ENCODE results near the gene ACTL8.

ACTL8 gene

DNA sequence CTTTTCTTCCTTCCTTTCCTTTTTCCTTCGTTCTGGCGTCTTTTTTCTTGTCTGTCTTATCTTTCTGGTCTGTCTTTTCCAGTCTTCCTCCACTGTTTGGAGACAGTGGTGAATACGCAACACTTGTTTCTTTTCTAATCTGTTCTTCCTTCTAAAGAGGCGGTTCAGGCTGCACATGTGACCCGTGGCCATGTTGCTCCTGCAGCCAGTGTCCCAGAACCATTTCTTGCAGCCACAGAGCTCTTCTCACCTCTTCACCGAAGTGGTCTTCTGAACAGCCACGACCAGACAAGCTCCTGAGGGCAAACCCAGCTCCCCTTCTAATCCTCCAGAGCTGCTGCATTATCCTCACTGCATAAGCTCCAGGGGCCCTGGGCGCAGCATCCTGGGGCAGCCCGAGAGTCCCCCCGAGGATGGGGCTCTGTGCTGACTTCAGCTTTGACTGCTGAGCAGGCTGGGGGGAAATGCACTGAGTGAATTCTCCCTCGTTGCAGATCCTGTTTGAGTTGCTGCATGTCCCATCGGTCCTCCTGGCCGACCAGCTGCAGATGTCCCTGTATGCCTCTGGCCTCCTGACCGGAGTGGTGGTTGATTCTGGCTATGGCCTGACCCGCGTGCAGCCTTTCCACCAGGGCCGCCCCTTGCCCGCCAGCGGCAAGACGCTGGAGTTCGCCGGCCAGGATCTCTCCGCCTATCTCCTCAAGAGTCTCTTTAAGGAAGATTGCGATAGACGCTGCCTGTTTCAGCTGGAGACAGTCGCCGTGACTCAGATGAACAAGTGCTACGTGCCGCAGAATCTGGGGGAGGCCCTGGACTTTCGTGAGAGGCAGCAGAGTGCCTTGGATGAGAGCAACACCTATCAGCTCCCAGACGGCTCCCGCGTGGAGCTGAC lies 70.4 kb downstream of the ACTL8 start:
- Histone ChIP-seq H3K9ac (ENCODE audit: low read length) (no peak overlapping the region), H3K14ac (ENCODE audit: low read length in 2 of 2) (no peak overlapping the region), H3K36me3 (ENCODE audit: control insufficient read depth in 1 of 2, insufficient read depth in 2 of 2, low read depth in 1 of 2, low read length in 2 of 2) (no peaks in the 10 kb centered on the region), H3K27me3 (ENCODE audit: control insufficient read depth in 1 of 2, insufficient read depth in 1 of 2, low read length in 2 of 2) (peaks cover 0 to 3% of the 10 kb centered on the region in 2 experiments), H3K9me3 (ENCODE audit: control insufficient read depth, low read length) (no peaks in the 10 kb centered on the region), H4K91ac (ENCODE audit: low read length) (no peak overlapping the region), H3K4me1 (ENCODE audit: control insufficient read depth, insufficient read depth, low read depth, low read length) (no peaks in the 10 kb centered on the region), H2AFZ (ENCODE audit: low read depth, low read length) (no peak overlapping the region), H3K18ac (ENCODE audit: low read depth in 1 of 2, low read length in 2 of 2) (no peak overlapping the region), H3K79me1 (replicated peaks; ENCODE audit: low read length, poor library complexity, severe bottlenecking) (no peaks in the 10 kb centered on the region), H3K27ac (ENCODE audit: low read length, poor library complexity, severe bottlenecking) (no peak overlapping the region), H3K23ac (ENCODE audit: low read length in 2 of 2) (no peak overlapping the region), H2BK12ac (ENCODE audit: low read length in 2 of 2) (no peak overlapping the region), H2BK120ac (ENCODE audit: low read depth, low read length) (no peak overlapping the region), H2AK5ac (ENCODE audit: low read length, severe bottlenecking) (no peak overlapping the region), H3K4ac (ENCODE audit: low read depth in 1 of 2, low read length in 2 of 2) (no peak overlapping the region), H2BK5ac (ENCODE audit: low read depth, low read length, poor library complexity, severe bottlenecking) (no peak overlapping the region), H3K4me3 (ENCODE audit: insufficient read depth in 1 of 2, low read depth in 1 of 2, low read length in 2 of 2) (no peak overlapping the region), H3K4me2 (ENCODE audit: low read length, poor library complexity, severe bottlenecking) (no peak overlapping the region), H2BK15ac (ENCODE audit: low read depth, poor library complexity, severe bottlenecking) (no peak overlapping the region), H4K8ac (ENCODE audit: low read length) (no peak overlapping the region)
- no peak for DNase-seq
- 83% methylated on average over 33 of the region's 33 CpGs for WGBS

DNA sequence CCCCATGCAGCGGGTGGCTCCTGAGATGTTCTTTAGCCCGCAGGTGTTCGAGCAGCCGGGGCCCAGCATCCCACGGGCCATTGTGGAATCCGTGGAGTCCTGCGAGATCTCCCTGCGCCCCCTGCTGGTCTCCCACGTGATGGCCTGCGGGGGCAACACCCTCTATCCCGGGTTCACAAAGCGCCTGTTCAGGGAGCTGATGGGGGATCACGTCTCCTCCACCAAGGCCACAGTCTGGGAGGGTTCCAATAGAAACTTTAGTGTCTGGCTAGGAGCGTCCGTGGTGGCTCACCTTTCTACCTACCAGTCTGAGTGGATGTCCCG lies 71.0 kb downstream of the ACTL8 start:
- H3K36me3 ChIP-seq (ENCODE audit: control insufficient read depth in 1 of 2, insufficient read depth in 2 of 2, low read depth in 1 of 2, low read length in 2 of 2) = no peaks in the 10 kb centered on the region
- no peak overlapping the region for H3K14ac ChIP-seq (ENCODE audit: low read length in 2 of 2)
- H3K4me2 ChIP-seq (ENCODE audit: low read length, poor library complexity, severe bottlenecking) = no peak overlapping the region
- no peak overlapping the region for H4K91ac ChIP-seq (ENCODE audit: low read length)
- H4K8ac ChIP-seq (ENCODE audit: low read length) = no peak overlapping the region
- no peaks in the 10 kb centered on the region for H3K9me3 ChIP-seq (ENCODE audit: control insufficient read depth, low read length)
- no peak overlapping the region for H2BK5ac ChIP-seq (ENCODE audit: low read depth, low read length, poor library complexity, severe bottlenecking)
- no peak overlapping the region for H2AK5ac ChIP-seq (ENCODE audit: low read length, severe bottlenecking)
- no peak overlapping the region for H3K18ac ChIP-seq (ENCODE audit: low read depth in 1 of 2, low read length in 2 of 2)
- H2BK12ac ChIP-seq (ENCODE audit: low read length in 2 of 2) = no peak overlapping the region
- no peak overlapping the region for H2AFZ ChIP-seq (ENCODE audit: low read depth, low read length)
- no peaks in the 10 kb centered on the region for H3K79me1 ChIP-seq (replicated peaks; ENCODE audit: low read length, poor library complexity, severe bottlenecking)
- no peaks in the 10 kb centered on the region for H3K4me1 ChIP-seq (ENCODE audit: control insufficient read depth, insufficient read depth, low read depth, low read length)
- H3K9ac ChIP-seq (ENCODE audit: low read length) = no peak overlapping the region
- no peak overlapping the region for H3K23ac ChIP-seq (ENCODE audit: low read length in 2 of 2)
- H3K4ac ChIP-seq (ENCODE audit: low read depth in 1 of 2, low read length in 2 of 2) = no peak overlapping the region
- no peak overlapping the region for H3K27ac ChIP-seq (ENCODE audit: low read length, poor library complexity, severe bottlenecking)
- H3K4me3 ChIP-seq (ENCODE audit: insufficient read depth in 1 of 2, low read depth in 1 of 2, low read length in 2 of 2) = no peak overlapping the region
- peaks cover 0 to 3% of the 10 kb centered on the region in 2 experiments for H3K27me3 ChIP-seq (ENCODE audit: control insufficient read depth in 1 of 2, insufficient read depth in 1 of 2, low read length in 2 of 2)
- H2BK15ac ChIP-seq (ENCODE audit: low read depth, poor library complexity, severe bottlenecking) = no peak overlapping the region
- no peak overlapping the region for H2BK120ac ChIP-seq (ENCODE audit: low read depth, low read length)
- DNase-seq = peak; percentile 3
- 42% methylated on average over 16 of the region's 16 CpGs for WGBS

DNA sequence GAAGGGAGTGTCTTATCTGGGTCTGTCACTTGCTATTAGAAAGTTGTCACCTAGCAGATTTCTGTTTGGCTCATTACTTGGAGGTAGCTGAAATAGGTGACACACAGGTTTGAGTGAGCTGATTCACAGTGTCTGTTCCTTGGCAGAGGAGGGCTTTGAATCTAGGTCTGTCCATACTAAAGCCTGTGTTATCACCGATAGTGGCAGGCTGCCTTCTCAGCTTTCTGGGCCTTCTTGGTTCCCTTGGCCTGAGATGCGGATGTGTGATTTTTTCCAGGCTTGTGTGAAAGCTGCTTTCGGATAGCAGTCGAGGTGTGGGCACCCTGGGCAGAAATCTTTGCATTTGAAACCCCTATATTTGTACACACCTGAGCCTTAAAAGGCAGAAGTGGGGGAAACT lies 73.9 kb downstream of the ACTL8 start:
- Histone ChIP-seq H3K4me2 (ENCODE audit: low read length, poor library complexity, severe bottlenecking) (no peak overlapping the region), H4K8ac (ENCODE audit: low read length) (no peak overlapping the region), H2BK120ac (ENCODE audit: low read depth, low read length) (no peak overlapping the region), H3K4ac (ENCODE audit: low read depth in 1 of 2, low read length in 2 of 2) (no peak overlapping the region), H2BK15ac (ENCODE audit: low read depth, poor library complexity, severe bottlenecking) (no peak overlapping the region), H3K4me1 (ENCODE audit: control insufficient read depth, insufficient read depth, low read depth, low read length) (no peaks in the 10 kb centered on the region), H3K27me3 (ENCODE audit: control insufficient read depth in 1 of 2, insufficient read depth in 1 of 2, low read length in 2 of 2) (peaks cover 0 to 3% of the 10 kb centered on the region in 2 experiments), H4K91ac (ENCODE audit: low read length) (no peak overlapping the region), H3K14ac (ENCODE audit: low read length in 2 of 2) (no peak overlapping the region), H3K9ac (ENCODE audit: low read length) (no peak overlapping the region), H3K9me3 (ENCODE audit: control insufficient read depth, low read length) (no peaks in the 10 kb centered on the region), H2BK5ac (ENCODE audit: low read depth, low read length, poor library complexity, severe bottlenecking) (no peak overlapping the region), H3K79me1 (replicated peaks; ENCODE audit: low read length, poor library complexity, severe bottlenecking) (no peaks in the 10 kb centered on the region), H3K27ac (ENCODE audit: low read length, poor library complexity, severe bottlenecking) (no peak overlapping the region), H3K18ac (ENCODE audit: low read depth in 1 of 2, low read length in 2 of 2) (no peak overlapping the region), H3K4me3 (ENCODE audit: insufficient read depth in 1 of 2, low read depth in 1 of 2, low read length in 2 of 2) (no peak overlapping the region), H2BK12ac (ENCODE audit: low read length in 2 of 2) (no peak overlapping the region), H2AFZ (ENCODE audit: low read depth, low read length) (no peak overlapping the region), H3K36me3 (ENCODE audit: control insufficient read depth in 1 of 2, insufficient read depth in 2 of 2, low read depth in 1 of 2, low read length in 2 of 2) (no peaks in the 10 kb centered on the region), H3K23ac (ENCODE audit: low read length in 2 of 2) (no peak overlapping the region), H2AK5ac (ENCODE audit: low read length, severe bottlenecking) (no peak overlapping the region)
- WGBS = 80% methylated on average over 4 of the region's 4 CpGs
- no peak for DNase-seq

DNA sequence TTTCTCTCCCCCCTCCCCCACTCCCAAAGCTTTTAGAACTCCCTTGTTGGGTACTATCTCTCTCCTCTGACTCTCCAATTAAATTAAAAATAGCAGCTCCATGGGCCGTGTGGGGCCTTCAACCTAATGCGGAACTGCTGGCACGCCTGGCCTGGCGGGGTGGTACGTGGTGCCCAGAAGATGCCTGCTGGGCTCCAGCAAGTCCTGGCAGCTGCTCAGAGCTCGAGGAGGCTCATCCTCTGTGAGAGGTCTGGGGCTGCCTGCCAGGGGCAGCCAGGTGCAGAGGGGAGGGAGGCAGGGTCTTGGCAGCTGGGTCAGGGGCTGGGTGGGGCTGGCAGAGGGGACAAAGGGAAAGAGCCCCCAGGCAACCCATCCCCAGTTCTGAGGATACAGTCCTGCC lies 74.4 kb downstream of the ACTL8 start:
- Histone ChIP-seq H3K27ac (ENCODE audit: low read length, poor library complexity, severe bottlenecking) (no peak overlapping the region), H3K4ac (ENCODE audit: low read depth in 1 of 2, low read length in 2 of 2) (no peak overlapping the region), H2BK15ac (ENCODE audit: low read depth, poor library complexity, severe bottlenecking) (no peak overlapping the region), H2BK5ac (ENCODE audit: low read depth, low read length, poor library complexity, severe bottlenecking) (no peak overlapping the region), H3K14ac (ENCODE audit: low read length in 2 of 2) (no peak overlapping the region), H3K18ac (ENCODE audit: low read depth in 1 of 2, low read length in 2 of 2) (no peak overlapping the region), H3K23ac (ENCODE audit: low read length in 2 of 2) (no peak overlapping the region), H4K91ac (ENCODE audit: low read length) (no peak overlapping the region), H3K4me1 (ENCODE audit: control insufficient read depth, insufficient read depth, low read depth, low read length) (no peaks in the 10 kb centered on the region), H2BK12ac (ENCODE audit: low read length in 2 of 2) (no peak overlapping the region), H2AFZ (ENCODE audit: low read depth, low read length) (no peak overlapping the region), H3K79me1 (replicated peaks; ENCODE audit: low read length, poor library complexity, severe bottlenecking) (no peaks in the 10 kb centered on the region), H3K4me3 (ENCODE audit: insufficient read depth in 1 of 2, low read depth in 1 of 2, low read length in 2 of 2) (no peak overlapping the region), H3K36me3 (ENCODE audit: control insufficient read depth in 1 of 2, insufficient read depth in 2 of 2, low read depth in 1 of 2, low read length in 2 of 2) (no peaks in the 10 kb centered on the region), H3K27me3 (ENCODE audit: control insufficient read depth in 1 of 2, insufficient read depth in 1 of 2, low read length in 2 of 2) (peaks cover 3 to 5% of the 10 kb centered on the region in 2 experiments), H3K9ac (ENCODE audit: low read length) (no peak overlapping the region), H3K9me3 (ENCODE audit: control insufficient read depth, low read length) (no peaks in the 10 kb centered on the region), H4K8ac (ENCODE audit: low read length) (no peak overlapping the region), H2AK5ac (ENCODE audit: low read length, severe bottlenecking) (no peak overlapping the region), H2BK120ac (ENCODE audit: low read depth, low read length) (no peak overlapping the region), H3K4me2 (ENCODE audit: low read length, poor library complexity, severe bottlenecking) (no peak overlapping the region)
- no peak for DNase-seq
- 73% methylated on average over 6 of the region's 6 CpGs for WGBS

Measured in mesenchymal stem cell (in vitro differentiated cells and primary cell).